Aorta (tissue), 5 donors: ENCODE measurements around the gene GZF1. TPM values are rescaled to one million over a fixed set of nuclear protein-coding genes. Genes with fewer than 3 reads are reported as not detected.
A peak's percentile ranks its signal among the peaks of the same experiment; 100 is the strongest.

Experiments used
- ATAC-seq: fragments of 200-7000 bp; cut with Tn5 transposase; one replicate; pipeline ENCODE4 v1.9.1; 2022; ENCODE audit warnings: moderate library complexity; ENCODE audit not compliant: low FRiP score
- DNase-seq, 2 donors: peaks; one replicate each; pipeline ENCODE4 v3.0.0-alpha.2; 2020
- H3K27ac ChIP-seq, 2 donors: one replicate each; pipeline ENCODE4 v1.5.1; 2013; ENCODE audit warnings: low read length in 2 of 2, mild to moderate bottlenecking in 2 of 2, moderate library complexity in 2 of 2, control low read depth in 1 of 2, inconsistent platforms in 1 of 2, low read depth in 1 of 2
- H3K27me3 ChIP-seq, 2 donors: one replicate each; pipeline ENCODE4 v1.6.1; 2013; ENCODE audit warnings: control low read depth in 1 of 2, low read length in 1 of 2, mild to moderate bottlenecking in 1 of 2, moderate library complexity in 1 of 2; ENCODE audit not compliant: insufficient read depth in 2 of 2, control insufficient read depth in 1 of 2
- H3K36me3 ChIP-seq, 2 donors: one replicate each; pipeline ENCODE4 v1.6.1; 2013; ENCODE audit warnings: control low read depth in 1 of 2, low read length in 1 of 2, mild to moderate bottlenecking in 1 of 2; ENCODE audit not compliant: insufficient read depth in 2 of 2, control insufficient read depth in 1 of 2
- H3K4me1 ChIP-seq, 2 donors: one replicate each; pipeline ENCODE4 v1.6.1; 2013; ENCODE audit warnings: low read length in 2 of 2, control low read depth in 1 of 2, mild to moderate bottlenecking in 1 of 2, moderate library complexity in 1 of 2; ENCODE audit not compliant: insufficient read depth in 2 of 2, control insufficient read depth in 1 of 2
- H3K4me3 ChIP-seq, 2 donors: one replicate each; pipeline ENCODE4 v1.5.1; 2013; ENCODE audit warnings: low read length in 2 of 2, control low read depth in 1 of 2, mild to moderate bottlenecking in 1 of 2
- H3K9me3 ChIP-seq: one replicate; pipeline ENCODE4 v1.6.1; 2013; ENCODE audit warnings: mild to moderate bottlenecking, low read length; ENCODE audit not compliant: control insufficient read depth
- WGBS, 2 donors: extraction: QIAGEN DNeasy Blood & Tissue Kit; methylation state at CpG; one replicate each; pipeline ENCODE4 v1.1.7; 2013; 5-methylcytosine and 5-hydroxymethylcytosine counted together
- intact Hi-C, 2 donors: fragments of 100-400 bp; cut with DNase I; formaldehyde crosslinking; loops; one replicate each; pipeline versions ENCODE4 v1.14.2 to v1.15.0; 2022
- polyA plus RNA-seq, 2 donors: library from polyadenylated mRNA; stranded (reverse); fragments of 200-250 nt; gene quantifications; one replicate each; pipeline ENCODE4 v1.2.3, GENCODE V29; 2013
- total RNA-seq, 2 donors: library from RNA; stranded (reverse); fragmentation: NEBNext Ultra II Directional; extraction: Animal tissue kit (Norgen Biotek cat#: 25700); gene quantifications; one replicate each; pipeline ENCODE4 v1.2.1, GENCODE V29; 2021
- donor health status: healthy with polysubstance abuse.
- donor health status: Bipolar disorder and iron deficiency.
- donor health status: DM: no; HTN: no; CAD: no.
- donor health status: DM: no; HTN: no; CAD: no.
- donor health status: DM: yes; HTN: yes; CAD: no.

Gene GZF1
- total and polyA plus RNA-seq, 4 donors = 6.0 to 19.5 (median 10.9) TPM

- peak; percentile 91 for DNase-seq
Measured at GRCh38 chr20:23349338-23350195, 12.4 kb upstream of the GZF1 start.

GRCh38 chr20:23350196-23350903 lies 11.6 kb upstream of the GZF1 start, which contains the start of gene NXT1:
Gene NXT1 (plus strand): TSS chr20:23350791. CDS start chr20:23354042, 3,251 bp downstream.
- ATAC-seq = peak; percentile 96
- DNase-seq = peak; percentile 98
- Histone ChIP-seq H3K4me1 (no peaks in the 10 kb centered on the region), H3K4me3 (peak within 1 kb of the TSS; percentile 66 to 73), H3K27ac (peak within 1 kb of the TSS; percentile 87 to 91), H3K9me3 (no peaks in the 10 kb centered on the region), H3K36me3 (peaks cover 2 to 3% of the 10 kb centered on the region in 2 donors), H3K27me3 (no peaks in the 10 kb centered on the region)
- intact Hi-C loops = loop anchor here (5.0 to 10.0 kb wide), 2 partner anchors 196 to 298 kb away; no protein-coding TSS in a partner anchor
- 0% methylated on average over 64 to 65 of the region's 65 CpGs for WGBS, 2 donors

More at GRCh38 chr20:23349338-23350195, 12.4 kb upstream of the GZF1 start:
- intact Hi-C loops = loop anchor here (5.0 to 10.0 kb wide), 5 partner anchors 77 to 1015 kb away; no protein-coding TSS in a partner anchor
- 4 to 5% methylated on average over 22 to 23 of the region's 23 CpGs for WGBS, 2 donors
- peaks cover 2 to 3% of the 10 kb centered on the region in 2 donors for H3K36me3 ChIP-seq
- no peaks in the 10 kb centered on the region for H3K4me1 ChIP-seq
- ATAC-seq = peak; percentile 91
- H3K27me3 ChIP-seq = no peaks in the 10 kb centered on the region
- H3K27ac ChIP-seq = peak overlapping the region; percentile 86 to 91
- no peaks in the 10 kb centered on the region for H3K9me3 ChIP-seq
- H3K4me3 ChIP-seq = peak overlapping the region; percentile 11 to 42

GRCh38 chr20:23350904-23351838 lies 10.8 kb upstream of the GZF1 start:
- Histone ChIP-seq H3K36me3 (peaks cover 2 to 3% of the 10 kb centered on the region in 2 donors), H3K27me3 (no peaks in the 10 kb centered on the region), H3K4me1 (no peaks in the 10 kb centered on the region), H3K9me3 (no peaks in the 10 kb centered on the region), H3K4me3 (peak overlapping the region; percentile 66 to 73), H3K27ac (peak overlapping the region; percentile 16 to 87)
- peak; percentile 53 for ATAC-seq
- intact Hi-C loops = loop anchor here (5.0 to 10.0 kb wide), 2 partner anchors 196 to 299 kb away; no protein-coding TSS in a partner anchor
- WGBS, 2 donors = 2% methylated on average over 55 to 64 of the region's 64 CpGs
- peak; percentile 73 to 82 for DNase-seq

GRCh38 chr20:23356203-23356602 lies 5.8 kb upstream of the GZF1 start:
- ATAC-seq (no peak), DNase-seq (no peak)
- Histone ChIP-seq H3K27me3 (no peaks in the 10 kb centered on the region), H3K27ac (no peak overlapping the region), H3K9me3 (no peaks in the 10 kb centered on the region), H3K4me1 (no peaks in the 10 kb centered on the region), H3K4me3 (no peak overlapping the region), H3K36me3 (peaks cover 2 to 3% of the 10 kb centered on the region in 2 donors)
- 68 to 72% methylated on average over 27 of the region's 27 CpGs for WGBS, 2 donors
- intact Hi-C loops = loop anchor here in 1 of 2 donors (10.0 kb wide), 1 partner anchor 201 kb away; no protein-coding TSS in a partner anchor

GRCh38 chr20:23357767-23358562 lies 4.0 kb upstream of the GZF1 start:
- H3K4me3 ChIP-seq = peak overlapping the region; percentile 66 to 79
- H3K36me3 ChIP-seq = peaks cover 2 to 3% of the 10 kb centered on the region in 2 donors
- H3K27me3 ChIP-seq = no peaks in the 10 kb centered on the region
- ATAC-seq (peak; percentile 91), DNase-seq (peak; percentile 100)
- no peaks in the 10 kb centered on the region for H3K9me3 ChIP-seq
- intact Hi-C loops = loop anchor here in 1 of 2 donors (10.0 kb wide), 1 partner anchor 203 kb away; no protein-coding TSS in a partner anchor
- WGBS, 2 donors = 0% methylated on average over 71 of the region's 71 CpGs
- no peaks in the 10 kb centered on the region for H3K4me1 ChIP-seq
- H3K27ac ChIP-seq = peak overlapping the region; percentile 95 to 98

GRCh38 chr20:23358563-23358906 lies 3.4 kb upstream of the GZF1 start:
- Histone ChIP-seq H3K27ac (no peak overlapping the region), H3K9me3 (no peaks in the 10 kb centered on the region), H3K36me3 (peaks cover 2 to 3% of the 10 kb centered on the region in 2 donors), H3K4me1 (no peaks in the 10 kb centered on the region), H3K4me3 (peak overlapping the region in 1 of 2 donors; percentile 19), H3K27me3 (no peaks in the 10 kb centered on the region)
- intact Hi-C loops = loop anchor here in 1 of 2 donors (10.0 kb wide), 1 partner anchor 204 kb away; no protein-coding TSS in a partner anchor
- no peak for DNase-seq
- no peak for ATAC-seq
- WGBS, 2 donors = 28 to 30% methylated on average over 6 of the region's 6 CpGs

- no peaks in the 10 kb centered on the region for H3K9me3 ChIP-seq
- H3K27me3 ChIP-seq = no peaks in the 10 kb centered on the region
- H3K4me3 ChIP-seq = no peak overlapping the region
- ATAC-seq (no peak), DNase-seq (no peak)
- no peaks in the 10 kb centered on the region for H3K4me1 ChIP-seq
- no peak overlapping the region for H3K27ac ChIP-seq
- H3K36me3 ChIP-seq = peaks cover 2 to 3% of the 10 kb centered on the region in 2 donors
- intact Hi-C loops = loop anchor here in 1 of 2 donors (10.0 kb wide), 1 partner anchor 204 kb away; no protein-coding TSS in a partner anchor
- 59 to 65% methylated on average over 7 of the region's 7 CpGs for WGBS, 2 donors
Measured at GRCh38 chr20:23358923-23359593, 2.9 kb upstream of the GZF1 start.
